C4-2B (cell line): ENCODE data around the gene CCDC3.
"Not testable (repeated sequence)": the region's sequence is repeated elsewhere in the genome, so short reads cannot be mapped to it uniquely, and the experiment has no call there.

Experiments used
- H3K27ac ChIP-seq: fragments of 450-650 bp; 2 replicates; pipeline ENCODE4 v1.5.1; 2017
- CTCF ChIP-seq: fragments of 450-650 bp; conservative IDR thresholded peaks from 2 replicates; pipeline ENCODE4 v1.5.1; 2017; ENCODE audit warnings: mild to moderate bottlenecking
- ZFX ChIP-seq: fragments of 450-650 bp; IDR thresholded peaks from 2 replicates; pipeline ENCODE4 v1.6.1; 2017

CCDC3 gene

DNA sequence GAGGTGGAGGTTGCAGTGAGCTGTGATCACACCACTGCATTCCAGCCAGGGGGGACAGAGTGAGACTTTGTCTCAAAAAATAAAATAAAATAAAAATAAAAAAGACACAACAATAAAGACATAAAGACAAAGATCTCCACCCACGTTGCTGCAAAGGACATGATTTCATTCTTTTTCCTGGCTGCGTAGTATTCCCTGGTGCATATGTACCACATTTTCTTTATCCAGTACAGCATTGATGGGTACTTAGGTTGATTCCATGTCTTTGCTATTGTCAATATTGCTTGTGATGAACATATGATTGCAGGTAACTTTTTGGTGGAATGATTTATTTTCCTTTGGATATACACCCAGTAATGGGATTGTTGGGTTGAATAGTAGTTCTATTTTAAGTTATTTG lies 42.0 kb upstream of the CCDC3 start:
- H3K27ac ChIP-seq = no peak overlapping the region
- TF ChIP-seq CTCF = no peak
- no peak for TF ChIP-seq ZFX

DNA sequence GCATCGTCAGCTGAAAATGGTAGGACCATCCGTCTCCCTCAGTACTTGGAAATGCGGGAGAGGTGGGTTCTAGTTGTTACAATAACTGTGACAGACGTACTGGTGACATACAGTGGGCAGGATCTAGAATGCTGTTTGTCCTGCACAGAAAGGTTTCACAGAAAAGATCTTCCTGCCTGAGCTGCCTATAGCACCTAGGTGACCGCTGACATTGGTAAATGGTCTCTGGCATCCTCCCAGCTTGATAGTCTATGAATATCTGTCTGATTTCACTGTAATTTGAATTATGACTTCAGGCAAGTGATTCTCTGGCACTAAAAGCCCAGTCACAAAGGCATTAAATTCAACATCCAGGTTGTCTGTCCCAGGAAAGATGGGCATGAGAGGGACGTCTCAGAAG lies 38.2 kb upstream of the CCDC3 start:
- no peak for TF ChIP-seq CTCF
- TF ChIP-seq ZFX = no peak
- no peak overlapping the region for H3K27ac ChIP-seq

DNA sequence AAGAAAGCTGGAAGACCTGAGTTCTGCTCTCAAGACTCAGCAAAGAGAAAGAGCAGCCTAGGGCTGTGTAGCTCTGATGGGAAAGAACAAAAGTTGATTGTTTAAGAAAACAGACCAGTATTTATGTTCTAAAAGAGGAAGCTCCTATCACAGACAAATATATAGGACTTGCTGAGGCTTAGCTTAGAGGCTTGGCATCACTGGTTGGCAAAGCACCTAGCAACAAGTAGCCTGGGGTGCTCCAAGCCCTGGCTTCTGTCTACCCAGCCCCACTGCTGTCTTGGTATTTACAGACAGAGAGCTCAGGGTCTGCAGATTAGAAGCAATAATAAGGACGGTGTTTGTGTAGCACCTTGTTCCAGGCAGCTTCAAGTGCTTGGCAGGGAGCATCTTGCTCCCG lies 36.9 kb upstream of the CCDC3 start:
- H3K27ac ChIP-seq = no peak overlapping the region
- no peak for TF ChIP-seq CTCF
- no peak for TF ChIP-seq ZFX

GRCh38 chr10:13037832-13038231 lies 36.3 kb upstream of the CCDC3 start:
- TF ChIP-seq CTCF (no peak), ZFX (no peak)
- H3K27ac ChIP-seq = no peak overlapping the region

DNA sequence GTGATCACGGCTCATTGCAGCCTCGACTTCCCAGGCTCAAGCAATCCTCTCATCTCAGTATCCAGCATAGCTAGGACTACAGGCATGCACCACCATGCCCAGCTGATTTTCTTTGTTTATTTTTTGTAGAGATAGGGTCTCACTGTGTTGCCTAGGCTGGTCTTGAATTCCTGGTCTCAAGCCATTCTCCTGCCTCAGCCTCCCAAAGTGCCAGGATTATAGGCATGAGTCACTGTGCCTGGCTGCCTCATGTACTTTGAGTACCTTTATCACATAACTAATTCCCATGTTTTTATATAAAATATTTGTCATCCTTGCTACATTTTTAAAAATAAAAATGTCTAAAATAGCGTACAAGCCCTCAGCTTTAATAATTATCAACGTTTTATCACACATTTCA lies 35.3 kb upstream of the CCDC3 start:
- no peak for TF ChIP-seq ZFX
- no peak for TF ChIP-seq CTCF
- H3K27ac ChIP-seq = no peak overlapping the region

GRCh38 chr10:13035731-13036130 lies 34.2 kb upstream of the CCDC3 start:
- H3K27ac ChIP-seq = not testable (repeated sequence)

DNA sequence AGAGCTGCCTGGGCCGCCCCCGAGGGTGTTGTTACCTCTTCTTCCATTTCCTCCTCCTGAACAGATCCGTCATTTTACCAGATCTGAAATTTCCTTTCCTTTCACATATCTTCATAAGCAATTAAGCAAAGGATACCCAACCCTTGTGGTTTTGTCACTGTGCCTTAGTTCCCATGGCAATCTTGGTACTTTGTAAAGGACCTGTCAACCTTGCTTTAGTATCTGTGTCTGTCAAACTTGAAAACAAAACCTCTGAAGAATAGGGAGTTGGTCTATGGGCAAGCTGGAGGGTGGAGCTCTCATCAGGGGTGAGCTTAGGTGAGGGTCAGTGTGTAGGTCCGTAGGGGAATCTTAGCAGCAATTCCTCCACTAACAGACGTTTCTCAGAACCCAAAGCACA lies 25.4 kb upstream of the CCDC3 start:
- no peak overlapping the region for H3K27ac ChIP-seq
- TF ChIP-seq ZFX (no peak), CTCF (no peak)

DNA sequence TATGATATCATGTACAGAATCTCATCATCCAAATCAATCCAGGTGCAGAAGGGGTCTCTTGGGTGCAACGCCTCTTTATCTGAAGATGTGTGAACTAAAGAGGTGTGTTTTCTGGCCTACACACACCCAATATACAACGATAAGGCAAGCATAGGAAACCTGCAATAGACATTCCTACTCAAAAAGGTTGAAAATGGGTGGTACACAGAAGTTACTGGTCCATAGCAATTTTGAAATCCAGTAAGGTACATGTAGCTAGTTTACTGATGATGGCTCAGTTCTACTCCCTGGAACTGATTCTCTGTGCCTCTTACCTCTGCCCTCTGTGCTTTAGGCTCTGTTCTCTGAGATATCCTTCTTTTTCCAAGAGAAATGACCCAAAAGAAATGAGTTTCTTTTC lies 22.2 kb upstream of the CCDC3 start:
- TF ChIP-seq ZFX (no peak), CTCF (no peak)
- no peak overlapping the region for H3K27ac ChIP-seq
